ENCODE results near the gene CYP27C1.

Gene CYP27C1

GRCh38 chr2:127188797-127189196 lies 31.3 kb downstream of the CYP27C1 start:
- Histone ChIP-seq H3K4me3 (ENCODE audit: severe bottlenecking) (no peak overlapping the region), H3K27ac (ENCODE audit: poor library complexity, severe bottlenecking) (no peak overlapping the region), H3K36me3 (ENCODE audit: low read depth) (no peaks in the 10 kb centered on the region), H3K4me1 (ENCODE audit: insufficient read depth, poor library complexity, severe bottlenecking) (no peaks in the 10 kb centered on the region), H3K27me3 (ENCODE audit: insufficient read depth, poor library complexity, severe bottlenecking) (no peaks in the 10 kb centered on the region), H3K9me3 (ENCODE audit: severe bottlenecking) (no peaks in the 10 kb centered on the region)
- TF ChIP-seq CTCF (IDR thresholded peaks at IDR 0.05; ENCODE audit: poor library complexity, severe bottlenecking) = no peak
- DNase-seq (ENCODE audit: low spot score) (no peak), ATAC-seq (ENCODE audit: low read depth) (no peak)

- H3K36me3 ChIP-seq (ENCODE audit: low read depth) = no peaks in the 10 kb centered on the region
- DNase-seq (ENCODE audit: low spot score) (no peak), ATAC-seq (ENCODE audit: low read depth) (no peak)
- no peaks in the 10 kb centered on the region for H3K9me3 ChIP-seq (ENCODE audit: severe bottlenecking)
- H3K4me1 ChIP-seq (ENCODE audit: insufficient read depth, poor library complexity, severe bottlenecking) = no peaks in the 10 kb centered on the region
- TF ChIP-seq CTCF (IDR thresholded peaks at IDR 0.05; ENCODE audit: poor library complexity, severe bottlenecking) = no peak
- no peaks in the 10 kb centered on the region for H3K27me3 ChIP-seq (ENCODE audit: insufficient read depth, poor library complexity, severe bottlenecking)
- no peak overlapping the region for H3K27ac ChIP-seq (ENCODE audit: poor library complexity, severe bottlenecking)
- no peak overlapping the region for H3K4me3 ChIP-seq (ENCODE audit: severe bottlenecking)
These were observed 32.3 kb downstream of the CYP27C1 start for GRCh38 chr2:127187831-127188230.

GRCh38 chr2:127187081-127187775 lies 32.9 kb downstream of the CYP27C1 start:
- no peaks in the 10 kb centered on the region for H3K4me1 ChIP-seq (ENCODE audit: insufficient read depth, poor library complexity, severe bottlenecking)
- DNase-seq (ENCODE audit: low spot score) = no peak
- no peaks in the 10 kb centered on the region for H3K27me3 ChIP-seq (ENCODE audit: insufficient read depth, poor library complexity, severe bottlenecking)
- H3K9me3 ChIP-seq (ENCODE audit: severe bottlenecking) = no peaks in the 10 kb centered on the region
- no peak overlapping the region for H3K4me3 ChIP-seq (ENCODE audit: severe bottlenecking)
- no peak overlapping the region for H3K27ac ChIP-seq (ENCODE audit: poor library complexity, severe bottlenecking)
- no peaks in the 10 kb centered on the region for H3K36me3 ChIP-seq (ENCODE audit: low read depth)
- no peak for ATAC-seq (ENCODE audit: low read depth)
- no peak for TF ChIP-seq CTCF (IDR thresholded peaks at IDR 0.05; ENCODE audit: poor library complexity, severe bottlenecking)

- ATAC-seq (ENCODE audit: low read depth) (no peak), DNase-seq (ENCODE audit: low spot score) (no peak)
- no peak for TF ChIP-seq CTCF (IDR thresholded peaks at IDR 0.05; ENCODE audit: poor library complexity, severe bottlenecking)
- Histone ChIP-seq H3K4me3 (ENCODE audit: severe bottlenecking) (no peak overlapping the region), H3K27ac (ENCODE audit: poor library complexity, severe bottlenecking) (no peak overlapping the region), H3K27me3 (ENCODE audit: insufficient read depth, poor library complexity, severe bottlenecking) (no peaks in the 10 kb centered on the region), H3K4me1 (ENCODE audit: insufficient read depth, poor library complexity, severe bottlenecking) (no peaks in the 10 kb centered on the region), H3K9me3 (ENCODE audit: severe bottlenecking) (no peaks in the 10 kb centered on the region), H3K36me3 (ENCODE audit: low read depth) (no peaks in the 10 kb centered on the region)
These were observed 34.4 kb downstream of the CYP27C1 start for GRCh38 chr2:127185705-127186104.

GRCh38 chr2:127185093-127185492 lies 35.0 kb downstream of the CYP27C1 start:
- H3K27ac ChIP-seq (ENCODE audit: poor library complexity, severe bottlenecking) = no peak overlapping the region
- no peak for TF ChIP-seq CTCF (IDR thresholded peaks at IDR 0.05; ENCODE audit: poor library complexity, severe bottlenecking)
- ATAC-seq (ENCODE audit: low read depth) (no peak), DNase-seq (ENCODE audit: low spot score) (no peak)
- H3K4me3 ChIP-seq (ENCODE audit: severe bottlenecking) = no peak overlapping the region
- H3K4me1 ChIP-seq (ENCODE audit: insufficient read depth, poor library complexity, severe bottlenecking) = no peaks in the 10 kb centered on the region
- H3K9me3 ChIP-seq (ENCODE audit: severe bottlenecking) = peaks cover 1% of the 10 kb centered on the region
- H3K36me3 ChIP-seq (ENCODE audit: low read depth) = no peaks in the 10 kb centered on the region
- no peaks in the 10 kb centered on the region for H3K27me3 ChIP-seq (ENCODE audit: insufficient read depth, poor library complexity, severe bottlenecking)

Measured in RWPE2 (cell line).